D721Med (cell line): ENCODE data around the gene FRMD8.

Experiments used
- DNase-seq: peaks from one replicate; pipeline ENCODE4 v3.0.0; 2011; ENCODE audit warnings: low spot score; ENCODE audit not compliant: insufficient read length
- FAIRE-seq: peaks from 2 replicates; lab custom pipeline; 2011; peaks lifted over from hg19 to GRCh38; lab: Jason Lieb, UNC
- CTCF ChIP-seq: IDR thresholded peaks from 2 replicates; pipeline ENCODE4 v1.5.1; 2012; ENCODE audit warnings: mild to moderate bottlenecking, control low read depth; ENCODE audit not compliant: insufficient read depth; ENCODE audit errors: missing control alignments

The FRMD8 gene

DNA sequence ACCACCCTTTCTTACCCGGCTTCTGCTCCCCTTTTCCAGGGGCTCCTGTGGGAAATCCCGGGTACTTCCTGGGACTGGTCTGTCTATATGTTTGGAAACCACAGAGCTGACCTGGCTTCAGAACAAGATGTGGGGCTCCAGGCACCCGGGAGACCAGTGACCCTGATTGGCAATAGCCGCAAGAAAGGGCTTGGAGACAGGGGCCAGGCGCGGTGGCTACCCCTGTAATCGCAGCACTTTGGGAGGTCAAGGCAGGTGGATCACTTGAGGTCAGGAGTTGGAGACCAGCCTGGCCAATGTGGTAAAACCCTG, 33.0 kb downstream of the FRMD8 start:
- DNase-seq (no peak), FAIRE-seq (no peak)
- no peak for TF ChIP-seq CTCF

- FAIRE-seq (no peak), DNase-seq (no peak)
- no peak for TF ChIP-seq CTCF
Measured at GRCh38 chr11:65419772-65420481, 33.5 kb downstream of the FRMD8 start.

GRCh38 chr11:65420506-65420905, 34.1 kb downstream of the FRMD8 start:
- DNase-seq (no peak), FAIRE-seq (no peak)
- TF ChIP-seq CTCF = no peak

- TF ChIP-seq CTCF = no peak
- no peak for FAIRE-seq
- DNase-seq = no peak
Measured at GRCh38 chr11:65420979-65421793, 34.7 kb downstream of the FRMD8 start.

DNA sequence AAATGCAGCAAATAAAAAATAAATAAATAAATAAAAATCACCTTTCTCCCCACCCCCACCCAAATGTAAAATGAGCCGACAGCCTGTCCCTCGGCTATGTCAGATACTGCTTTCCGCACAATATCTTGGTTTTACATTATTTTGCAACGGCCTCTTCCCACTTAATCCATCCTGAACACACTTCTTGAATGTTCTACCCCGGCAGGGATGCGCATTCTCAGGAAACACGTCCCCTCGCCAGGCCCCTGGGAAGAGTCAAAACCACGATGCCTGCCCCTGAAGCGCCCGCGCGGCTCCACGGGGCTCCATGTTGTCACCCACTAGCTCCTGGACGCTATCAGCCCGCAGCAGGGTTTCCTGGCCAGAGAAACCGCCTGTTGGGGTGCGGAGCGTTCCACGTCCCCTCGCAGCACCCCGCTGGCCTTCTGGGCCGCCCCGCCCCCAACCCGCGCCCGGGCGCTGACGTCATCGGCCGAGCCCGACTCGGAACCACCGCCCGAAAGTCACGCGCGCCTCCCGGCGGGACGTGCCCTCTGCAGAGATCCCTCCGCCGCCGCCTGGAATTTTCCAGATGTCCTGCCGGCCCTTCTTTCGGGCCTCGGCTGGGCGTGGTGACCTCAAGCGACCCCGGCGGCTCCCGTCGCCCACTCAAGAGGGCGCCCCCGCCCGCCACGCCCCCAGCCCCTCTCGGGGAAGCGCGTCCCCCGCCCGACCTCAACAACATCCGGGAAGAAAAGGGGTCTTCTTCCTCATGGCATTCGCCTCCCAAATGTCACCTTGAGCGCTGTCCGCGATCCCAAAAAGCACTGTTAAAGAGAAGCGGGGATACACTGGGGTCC, 35.6 kb downstream of the FRMD8 start:
- FAIRE-seq (no peak), DNase-seq (peak; percentile 61)
- no peak for TF ChIP-seq CTCF

DNA sequence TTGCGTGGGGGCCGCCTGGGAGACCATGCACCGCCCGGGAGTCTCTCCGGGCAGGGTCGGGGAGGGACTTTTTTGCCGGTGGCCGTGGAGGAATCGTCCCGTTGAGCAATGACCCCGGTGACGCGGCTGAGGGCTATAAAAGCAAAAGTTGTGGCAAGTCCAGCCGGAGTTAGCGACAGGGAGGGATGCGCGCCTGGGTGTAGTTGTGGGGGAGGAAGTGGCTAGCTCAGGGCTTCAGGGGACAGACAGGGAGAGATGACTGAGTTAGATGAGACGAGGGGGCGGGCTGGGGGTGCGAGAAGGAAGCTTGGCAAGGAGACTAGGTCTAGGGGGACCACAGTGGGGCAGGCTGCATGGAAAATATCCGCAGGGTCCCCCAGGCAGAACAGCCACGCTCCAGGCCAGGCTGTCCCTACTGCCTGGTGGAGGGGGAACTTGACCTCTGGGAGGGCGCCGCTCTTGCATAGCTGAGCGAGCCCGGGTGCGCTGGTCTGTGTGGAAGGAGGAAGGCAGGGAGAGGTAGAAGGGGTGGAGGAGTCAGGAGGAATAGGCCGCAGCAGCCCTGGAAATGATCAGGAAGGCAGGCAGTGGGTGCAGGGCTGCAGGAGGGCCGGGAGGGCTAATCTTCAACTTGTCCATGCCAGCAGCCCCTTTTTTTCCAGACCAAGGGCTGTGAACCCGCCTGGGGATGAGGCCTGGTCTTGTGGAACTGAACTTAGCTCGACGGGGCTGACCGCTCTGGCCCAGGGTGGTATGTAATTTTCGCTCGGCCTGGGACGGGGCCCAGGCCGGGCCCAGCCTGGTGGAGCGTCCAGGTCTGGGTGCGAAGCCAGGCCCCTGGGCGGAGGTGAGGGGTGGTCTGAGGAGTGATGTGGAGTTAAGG, 36.4 kb downstream of the FRMD8 start, which contains the start of gene NEAT1:
Gene NEAT1, plus strand, starts transcription at position 166 of the 883 bp plus-strand sequence.
- no peak for TF ChIP-seq CTCF
- no peak for FAIRE-seq

More for the DNA sequence above, 36.4 kb downstream of the FRMD8 start, which contains the start of gene NEAT1:
- DNase-seq = no peak
